WTC11 (cell line): ENCODE results near the gene NUP214. TPM values are rescaled to one million over a fixed set of nuclear protein-coding genes. Genes with fewer than 3 reads are reported as not detected.

Source experiments
- ATAC-seq: fragments of 200-7000 bp; cut with Tn5 transposase; 2 replicates; pipeline ENCODE4 v1.10.0; 2021; ENCODE audit warnings: mild to moderate bottlenecking, moderate library complexity
- CTCF ChIA-PET: fragments of 300-600 bp; sonication (Branson Sonifier 250); formaldehyde crosslinking; loops from one replicate; lab custom pipeline; 2021; ENCODE audit warnings: antibody characterized with exemption; lab: Charles Lee
- POLR2A ChIA-PET: fragments of 350-600 bp; sonication (Branson Sonifier 250); formaldehyde crosslinking; loops from one replicate; lab custom pipeline; 2021; ENCODE audit warnings: antibody characterized with exemption; lab: Charles Lee
- DNase-seq: peaks from one replicate; pipeline ENCODE4 v3.0.0; 2021; ENCODE audit warnings: low spot score
- H3K27ac Mint-ChIP-seq: 2 replicates; pipeline ENCODE4 v1.8.0; 2021; ENCODE audit warnings: mixed read lengths
- H3K27me3 Mint-ChIP-seq: 2 replicates; pipeline ENCODE4 v1.8.0; 2021; ENCODE audit warnings: low read depth, mild to moderate bottlenecking, moderate library complexity, mixed read lengths
- H3K36me3 Mint-ChIP-seq: 2 replicates; pipeline ENCODE4 v1.8.0; 2021; ENCODE audit warnings: mixed read lengths
- H3K4me1 Mint-ChIP-seq: 2 replicates; pipeline ENCODE4 v1.8.0; 2022; ENCODE audit warnings: mixed read lengths
- H3K4me3 Mint-ChIP-seq: 2 replicates; pipeline ENCODE4 v1.8.0; 2021; ENCODE audit warnings: mild to moderate bottlenecking, moderate library complexity, mixed read lengths
- H3K9me3 Mint-ChIP-seq: 2 replicates; pipeline ENCODE4 v1.8.0; 2021; ENCODE audit warnings: mixed read lengths
- CREM ChIP-seq: sonication (generic); formaldehyde crosslinking; IDR thresholded peaks from 2 replicates; pipeline ENCODE4 v1.8.1; 2022; ENCODE audit warnings: mild to moderate bottlenecking, missing genetic modification reagents, moderate library complexity
- ELF4 ChIP-seq: sonication (generic); formaldehyde crosslinking; IDR thresholded peaks from 2 replicates; pipeline ENCODE4 v1.8.1; 2022; ENCODE audit warnings: low read depth, mild to moderate bottlenecking, moderate library complexity, missing genetic modification reagents
- ESRRA ChIP-seq: sonication (generic); formaldehyde crosslinking; IDR thresholded peaks from 2 replicates; pipeline ENCODE4 v1.8.1; 2022; ENCODE audit warnings: mild to moderate bottlenecking, missing genetic modification reagents, borderline replicate concordance
- FOXJ3 ChIP-seq: sonication (generic); formaldehyde crosslinking; IDR thresholded peaks from 2 replicates; pipeline ENCODE4 v1.9.0; 2021; ENCODE audit warnings: missing genetic modification reagents, mild to moderate bottlenecking, borderline replicate concordance
- FOXP1 ChIP-seq: sonication (generic); formaldehyde crosslinking; IDR thresholded peaks from 2 replicates; pipeline ENCODE4 v1.8.0; 2022; ENCODE audit warnings: missing genetic modification reagents, mild to moderate bottlenecking, moderate library complexity, borderline replicate concordance
- HMGA2 ChIP-seq: fragments of 250-450 bp; sonication (Bioruptor Pico); IDR thresholded peaks from 2 replicates; pipeline ENCODE4 v1.4.0; 2021; ENCODE audit warnings: mild to moderate bottlenecking, moderate library complexity
- JUN ChIP-seq: sonication (generic); formaldehyde crosslinking; IDR thresholded peaks from 2 replicates; pipeline ENCODE4 v1.8.0; 2023; ENCODE audit warnings: mild to moderate bottlenecking, missing genetic modification reagents
- NFYB ChIP-seq: sonication (generic); formaldehyde crosslinking; conservative IDR thresholded peaks from 2 replicates; pipeline ENCODE4 v1.8.0; 2022; ENCODE audit warnings: low read depth, missing genetic modification reagents
- TCF7 ChIP-seq: sonication (generic); formaldehyde crosslinking; IDR thresholded peaks from 2 replicates; pipeline ENCODE4 v1.8.0; 2022; ENCODE audit warnings: mild to moderate bottlenecking, low read depth, missing genetic modification reagents, moderate library complexity
- TEAD4 ChIP-seq: sonication (generic); formaldehyde crosslinking; IDR thresholded peaks from 2 replicates; pipeline ENCODE4 v1.8.0; 2022; ENCODE audit warnings: mild to moderate bottlenecking, missing genetic modification reagents
- ZNF138 ChIP-seq: sonication (generic); formaldehyde crosslinking; conservative IDR thresholded peaks from 2 replicates; pipeline ENCODE4 v1.8.1; 2022; ENCODE audit warnings: mild to moderate bottlenecking, moderate library complexity, missing genetic modification reagents
- ZNF317 ChIP-seq: sonication (generic); formaldehyde crosslinking; IDR thresholded peaks from 2 replicates; pipeline ENCODE4 v1.8.1; 2023; ENCODE audit warnings: low read depth, mild to moderate bottlenecking, moderate library complexity, missing genetic modification reagents, borderline replicate concordance
- total RNA-seq: library from RNA; stranded (reverse); gene quantifications from 3 replicates; pipeline ENCODE4 v1.2.3, GENCODE V29; 2021
- TF ChIP-seq, protein P1 (sequence below): sonication (generic); formaldehyde crosslinking; IDR thresholded peaks from 2 replicates; pipeline ENCODE4 v1.8.1; 2022; ENCODE audit warnings: mild to moderate bottlenecking, missing genetic modification reagents, moderate library complexity, borderline replicate concordance
- TF ChIP-seq, protein P2 (sequence below): sonication (generic); formaldehyde crosslinking; IDR thresholded peaks from 2 replicates; pipeline ENCODE4 v1.8.1; 2023; ENCODE audit warnings: mild to moderate bottlenecking, missing genetic modification reagents, borderline replicate concordance
- TF ChIP-seq, protein P3 (sequence below): fragments of 250-450 bp; sonication (Bioruptor Pico); IDR thresholded peaks from 2 replicates; pipeline ENCODE4 v1.9.0; 2021; ENCODE audit warnings: mild to moderate bottlenecking, borderline replicate concordance
- TF ChIP-seq, protein P4 (sequence below): sonication (generic); formaldehyde crosslinking; IDR thresholded peaks from 2 replicates; pipeline ENCODE4 v1.8.0; 2023; ENCODE audit warnings: mild to moderate bottlenecking, missing genetic modification reagents
- TF ChIP-seq, protein P5 (sequence below): sonication (generic); formaldehyde crosslinking; IDR thresholded peaks from 2 replicates; pipeline ENCODE4 v1.8.1; 2023; ENCODE audit warnings: mild to moderate bottlenecking, missing genetic modification reagents, moderate library complexity
- TF ChIP-seq, protein P6 (sequence below): sonication (generic); formaldehyde crosslinking; IDR thresholded peaks from 2 replicates; pipeline ENCODE4 v1.8.1; 2023; ENCODE audit warnings: mild to moderate bottlenecking, missing genetic modification reagents

Gene NUP214
- total RNA-seq, 1 experiment from 2014 or later = 41.8 TPM

DNA sequence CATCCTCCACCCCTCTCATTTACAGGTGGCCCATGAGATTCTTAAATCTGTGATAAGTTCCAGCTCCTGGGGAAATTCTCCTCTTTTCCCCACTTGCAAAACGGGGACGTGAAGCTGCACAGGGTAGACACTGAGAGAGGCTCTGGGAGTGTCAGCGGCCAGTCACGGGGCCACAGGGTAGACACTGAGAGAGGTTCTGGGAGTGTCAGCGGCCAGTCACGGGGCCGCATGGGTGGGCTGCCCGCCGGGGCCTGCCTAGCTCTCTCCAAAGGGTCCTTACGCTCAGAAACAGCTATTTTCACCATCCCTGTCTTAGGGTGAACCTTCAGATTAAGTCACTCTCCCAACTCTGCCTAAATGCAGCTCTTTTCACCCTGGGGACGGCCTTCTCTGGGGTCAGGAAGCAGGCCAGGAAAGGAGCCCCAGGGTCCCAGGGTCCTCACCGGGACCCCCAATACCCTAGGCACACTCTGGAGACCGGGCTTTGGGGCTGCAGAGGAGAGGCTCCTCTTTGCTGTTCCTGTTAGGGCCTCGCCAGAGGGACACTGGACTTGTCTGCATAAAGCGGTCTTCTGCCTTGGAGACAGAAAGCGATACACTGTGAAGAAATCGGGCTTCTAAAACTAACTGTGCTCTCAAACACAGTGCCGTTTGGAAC, 149.4 kb downstream of the NUP214 start:
- H3K4me3 Mint-ChIP-seq = no peak overlapping the region
- ATAC-seq (no peak), DNase-seq (no peak)
- no peaks in the 10 kb centered on the region for H3K9me3 Mint-ChIP-seq
- ChIA-PET CTCF (interaction anchor here (0.5 to 7.8 kb wide), 5 partner anchors 18 to 228 kb away, joined by 3 to 57 read pairs (median 5); no protein-coding TSS in a partner anchor), POLR2A (no interaction called here)
- TF ChIP-seq, protein P1, sequence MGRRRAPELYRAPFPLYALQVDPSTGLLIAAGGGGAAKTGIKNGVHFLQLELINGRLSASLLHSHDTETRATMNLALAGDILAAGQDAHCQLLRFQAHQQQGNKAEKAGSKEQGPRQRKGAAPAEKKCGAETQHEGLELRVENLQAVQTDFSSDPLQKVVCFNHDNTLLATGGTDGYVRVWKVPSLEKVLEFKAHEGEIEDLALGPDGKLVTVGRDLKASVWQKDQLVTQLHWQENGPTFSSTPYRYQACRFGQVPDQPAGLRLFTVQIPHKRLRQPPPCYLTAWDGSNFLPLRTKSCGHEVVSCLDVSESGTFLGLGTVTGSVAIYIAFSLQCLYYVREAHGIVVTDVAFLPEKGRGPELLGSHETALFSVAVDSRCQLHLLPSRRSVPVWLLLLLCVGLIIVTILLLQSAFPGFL = no peak
- TF ChIP-seq FOXP1 (CRISPR knock-in tag) = no peak
- TF ChIP-seq NFYB (CRISPR knock-in tag) = no peak
- TF ChIP-seq, protein P2, sequence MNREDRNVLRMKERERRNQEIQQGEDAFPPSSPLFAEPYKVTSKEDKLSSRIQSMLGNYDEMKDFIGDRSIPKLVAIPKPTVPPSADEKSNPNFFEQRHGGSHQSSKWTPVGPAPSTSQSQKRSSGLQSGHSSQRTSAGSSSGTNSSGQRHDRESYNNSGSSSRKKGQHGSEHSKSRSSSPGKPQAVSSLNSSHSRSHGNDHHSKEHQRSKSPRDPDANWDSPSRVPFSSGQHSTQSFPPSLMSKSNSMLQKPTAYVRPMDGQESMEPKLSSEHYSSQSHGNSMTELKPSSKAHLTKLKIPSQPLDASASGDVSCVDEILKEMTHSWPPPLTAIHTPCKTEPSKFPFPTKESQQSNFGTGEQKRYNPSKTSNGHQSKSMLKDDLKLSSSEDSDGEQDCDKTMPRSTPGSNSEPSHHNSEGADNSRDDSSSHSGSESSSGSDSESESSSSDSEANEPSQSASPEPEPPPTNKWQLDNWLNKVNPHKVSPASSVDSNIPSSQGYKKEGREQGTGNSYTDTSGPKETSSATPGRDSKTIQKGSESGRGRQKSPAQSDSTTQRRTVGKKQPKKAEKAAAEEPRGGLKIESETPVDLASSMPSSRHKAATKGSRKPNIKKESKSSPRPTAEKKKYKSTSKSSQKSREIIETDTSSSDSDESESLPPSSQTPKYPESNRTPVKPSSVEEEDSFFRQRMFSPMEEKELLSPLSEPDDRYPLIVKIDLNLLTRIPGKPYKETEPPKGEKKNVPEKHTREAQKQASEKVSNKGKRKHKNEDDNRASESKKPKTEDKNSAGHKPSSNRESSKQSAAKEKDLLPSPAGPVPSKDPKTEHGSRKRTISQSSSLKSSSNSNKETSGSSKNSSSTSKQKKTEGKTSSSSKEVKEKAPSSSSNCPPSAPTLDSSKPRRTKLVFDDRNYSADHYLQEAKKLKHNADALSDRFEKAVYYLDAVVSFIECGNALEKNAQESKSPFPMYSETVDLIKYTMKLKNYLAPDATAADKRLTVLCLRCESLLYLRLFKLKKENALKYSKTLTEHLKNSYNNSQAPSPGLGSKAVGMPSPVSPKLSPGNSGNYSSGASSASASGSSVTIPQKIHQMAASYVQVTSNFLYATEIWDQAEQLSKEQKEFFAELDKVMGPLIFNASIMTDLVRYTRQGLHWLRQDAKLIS = no peak
- TF ChIP-seq TCF7 (CRISPR knock-in tag) = no peak
- TF ChIP-seq FOXJ3 (CRISPR knock-in tag) = no peak
- no peak for TF ChIP-seq TEAD4
- no peak for TF ChIP-seq HMGA2 (CRISPR knock-in tag)
- TF ChIP-seq CREM (CRISPR knock-in tag) = no peak
- TF ChIP-seq, protein P3, sequence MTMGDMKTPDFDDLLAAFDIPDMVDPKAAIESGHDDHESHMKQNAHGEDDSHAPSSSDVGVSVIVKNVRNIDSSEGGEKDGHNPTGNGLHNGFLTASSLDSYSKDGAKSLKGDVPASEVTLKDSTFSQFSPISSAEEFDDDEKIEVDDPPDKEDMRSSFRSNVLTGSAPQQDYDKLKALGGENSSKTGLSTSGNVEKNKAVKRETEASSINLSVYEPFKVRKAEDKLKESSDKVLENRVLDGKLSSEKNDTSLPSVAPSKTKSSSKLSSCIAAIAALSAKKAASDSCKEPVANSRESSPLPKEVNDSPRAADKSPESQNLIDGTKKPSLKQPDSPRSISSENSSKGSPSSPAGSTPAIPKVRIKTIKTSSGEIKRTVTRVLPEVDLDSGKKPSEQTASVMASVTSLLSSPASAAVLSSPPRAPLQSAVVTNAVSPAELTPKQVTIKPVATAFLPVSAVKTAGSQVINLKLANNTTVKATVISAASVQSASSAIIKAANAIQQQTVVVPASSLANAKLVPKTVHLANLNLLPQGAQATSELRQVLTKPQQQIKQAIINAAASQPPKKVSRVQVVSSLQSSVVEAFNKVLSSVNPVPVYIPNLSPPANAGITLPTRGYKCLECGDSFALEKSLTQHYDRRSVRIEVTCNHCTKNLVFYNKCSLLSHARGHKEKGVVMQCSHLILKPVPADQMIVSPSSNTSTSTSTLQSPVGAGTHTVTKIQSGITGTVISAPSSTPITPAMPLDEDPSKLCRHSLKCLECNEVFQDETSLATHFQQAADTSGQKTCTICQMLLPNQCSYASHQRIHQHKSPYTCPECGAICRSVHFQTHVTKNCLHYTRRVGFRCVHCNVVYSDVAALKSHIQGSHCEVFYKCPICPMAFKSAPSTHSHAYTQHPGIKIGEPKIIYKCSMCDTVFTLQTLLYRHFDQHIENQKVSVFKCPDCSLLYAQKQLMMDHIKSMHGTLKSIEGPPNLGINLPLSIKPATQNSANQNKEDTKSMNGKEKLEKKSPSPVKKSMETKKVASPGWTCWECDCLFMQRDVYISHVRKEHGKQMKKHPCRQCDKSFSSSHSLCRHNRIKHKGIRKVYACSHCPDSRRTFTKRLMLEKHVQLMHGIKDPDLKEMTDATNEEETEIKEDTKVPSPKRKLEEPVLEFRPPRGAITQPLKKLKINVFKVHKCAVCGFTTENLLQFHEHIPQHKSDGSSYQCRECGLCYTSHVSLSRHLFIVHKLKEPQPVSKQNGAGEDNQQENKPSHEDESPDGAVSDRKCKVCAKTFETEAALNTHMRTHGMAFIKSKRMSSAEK (CRISPR knock-in tag) = no peak
- TF ChIP-seq, protein P4, sequence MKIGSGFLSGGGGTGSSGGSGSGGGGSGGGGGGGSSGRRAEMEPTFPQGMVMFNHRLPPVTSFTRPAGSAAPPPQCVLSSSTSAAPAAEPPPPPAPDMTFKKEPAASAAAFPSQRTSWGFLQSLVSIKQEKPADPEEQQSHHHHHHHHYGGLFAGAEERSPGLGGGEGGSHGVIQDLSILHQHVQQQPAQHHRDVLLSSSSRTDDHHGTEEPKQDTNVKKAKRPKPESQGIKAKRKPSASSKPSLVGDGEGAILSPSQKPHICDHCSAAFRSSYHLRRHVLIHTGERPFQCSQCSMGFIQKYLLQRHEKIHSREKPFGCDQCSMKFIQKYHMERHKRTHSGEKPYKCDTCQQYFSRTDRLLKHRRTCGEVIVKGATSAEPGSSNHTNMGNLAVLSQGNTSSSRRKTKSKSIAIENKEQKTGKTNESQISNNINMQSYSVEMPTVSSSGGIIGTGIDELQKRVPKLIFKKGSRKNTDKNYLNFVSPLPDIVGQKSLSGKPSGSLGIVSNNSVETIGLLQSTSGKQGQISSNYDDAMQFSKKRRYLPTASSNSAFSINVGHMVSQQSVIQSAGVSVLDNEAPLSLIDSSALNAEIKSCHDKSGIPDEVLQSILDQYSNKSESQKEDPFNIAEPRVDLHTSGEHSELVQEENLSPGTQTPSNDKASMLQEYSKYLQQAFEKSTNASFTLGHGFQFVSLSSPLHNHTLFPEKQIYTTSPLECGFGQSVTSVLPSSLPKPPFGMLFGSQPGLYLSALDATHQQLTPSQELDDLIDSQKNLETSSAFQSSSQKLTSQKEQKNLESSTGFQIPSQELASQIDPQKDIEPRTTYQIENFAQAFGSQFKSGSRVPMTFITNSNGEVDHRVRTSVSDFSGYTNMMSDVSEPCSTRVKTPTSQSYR (CRISPR knock-in tag) = no peak
- TF ChIP-seq ELF4 (CRISPR knock-in tag) = no peak
- TF ChIP-seq, protein P5, sequence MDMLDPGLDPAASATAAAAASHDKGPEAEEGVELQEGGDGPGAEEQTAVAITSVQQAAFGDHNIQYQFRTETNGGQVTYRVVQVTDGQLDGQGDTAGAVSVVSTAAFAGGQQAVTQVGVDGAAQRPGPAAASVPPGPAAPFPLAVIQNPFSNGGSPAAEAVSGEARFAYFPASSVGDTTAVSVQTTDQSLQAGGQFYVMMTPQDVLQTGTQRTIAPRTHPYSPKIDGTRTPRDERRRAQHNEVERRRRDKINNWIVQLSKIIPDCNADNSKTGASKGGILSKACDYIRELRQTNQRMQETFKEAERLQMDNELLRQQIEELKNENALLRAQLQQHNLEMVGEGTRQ (CRISPR knock-in tag) = no peak
- TF ChIP-seq ZNF138 (CRISPR knock-in tag) = no peak
- TF ChIP-seq ZNF317 (CRISPR knock-in tag) = no peak
- TF ChIP-seq JUN (CRISPR knock-in tag) = no peak
- TF ChIP-seq ESRRA = no peak
- TF ChIP-seq, protein P6, sequence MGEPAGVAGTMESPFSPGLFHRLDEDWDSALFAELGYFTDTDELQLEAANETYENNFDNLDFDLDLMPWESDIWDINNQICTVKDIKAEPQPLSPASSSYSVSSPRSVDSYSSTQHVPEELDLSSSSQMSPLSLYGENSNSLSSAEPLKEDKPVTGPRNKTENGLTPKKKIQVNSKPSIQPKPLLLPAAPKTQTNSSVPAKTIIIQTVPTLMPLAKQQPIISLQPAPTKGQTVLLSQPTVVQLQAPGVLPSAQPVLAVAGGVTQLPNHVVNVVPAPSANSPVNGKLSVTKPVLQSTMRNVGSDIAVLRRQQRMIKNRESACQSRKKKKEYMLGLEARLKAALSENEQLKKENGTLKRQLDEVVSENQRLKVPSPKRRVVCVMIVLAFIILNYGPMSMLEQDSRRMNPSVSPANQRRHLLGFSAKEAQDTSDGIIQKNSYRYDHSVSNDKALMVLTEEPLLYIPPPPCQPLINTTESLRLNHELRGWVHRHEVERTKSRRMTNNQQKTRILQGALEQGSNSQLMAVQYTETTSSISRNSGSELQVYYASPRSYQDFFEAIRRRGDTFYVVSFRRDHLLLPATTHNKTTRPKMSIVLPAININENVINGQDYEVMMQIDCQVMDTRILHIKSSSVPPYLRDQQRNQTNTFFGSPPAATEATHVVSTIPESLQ (CRISPR knock-in tag) = no peak
- no peaks in the 10 kb centered on the region; the same call in 1 of the 2 replicates for H3K36me3 Mint-ChIP-seq
- H3K4me1 Mint-ChIP-seq = peaks cover 30% of the 10 kb centered on the region
- no peak overlapping the region for H3K27ac Mint-ChIP-seq
- peaks cover 14% of the 10 kb centered on the region for H3K27me3 Mint-ChIP-seq
